HG03521 (cell line): Measurements from ENCODE around the gene SPATA24.
"Not testable (repeated sequence)": the region's sequence is repeated elsewhere in the genome, so short reads cannot be mapped to it uniquely, and the experiment has no call there.

Experiments used
- ATAC-seq: cut with Tn5 transposase; IDR thresholded peaks from one replicate; pipeline ENCODE4 v1.9.1; 2021; ENCODE audit warnings: mild to moderate bottlenecking, moderate library complexity; ENCODE audit not compliant: unreplicated experiment

SPATA24 gene, protein sequence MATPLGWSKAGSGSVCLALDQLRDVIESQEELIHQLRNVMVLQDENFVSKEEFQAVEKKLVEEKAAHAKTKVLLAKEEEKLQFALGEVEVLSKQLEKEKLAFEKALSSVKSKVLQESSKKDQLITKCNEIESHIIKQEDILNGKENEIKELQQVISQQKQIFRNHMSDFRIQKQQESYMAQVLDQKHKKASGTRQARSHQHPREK

DNA sequence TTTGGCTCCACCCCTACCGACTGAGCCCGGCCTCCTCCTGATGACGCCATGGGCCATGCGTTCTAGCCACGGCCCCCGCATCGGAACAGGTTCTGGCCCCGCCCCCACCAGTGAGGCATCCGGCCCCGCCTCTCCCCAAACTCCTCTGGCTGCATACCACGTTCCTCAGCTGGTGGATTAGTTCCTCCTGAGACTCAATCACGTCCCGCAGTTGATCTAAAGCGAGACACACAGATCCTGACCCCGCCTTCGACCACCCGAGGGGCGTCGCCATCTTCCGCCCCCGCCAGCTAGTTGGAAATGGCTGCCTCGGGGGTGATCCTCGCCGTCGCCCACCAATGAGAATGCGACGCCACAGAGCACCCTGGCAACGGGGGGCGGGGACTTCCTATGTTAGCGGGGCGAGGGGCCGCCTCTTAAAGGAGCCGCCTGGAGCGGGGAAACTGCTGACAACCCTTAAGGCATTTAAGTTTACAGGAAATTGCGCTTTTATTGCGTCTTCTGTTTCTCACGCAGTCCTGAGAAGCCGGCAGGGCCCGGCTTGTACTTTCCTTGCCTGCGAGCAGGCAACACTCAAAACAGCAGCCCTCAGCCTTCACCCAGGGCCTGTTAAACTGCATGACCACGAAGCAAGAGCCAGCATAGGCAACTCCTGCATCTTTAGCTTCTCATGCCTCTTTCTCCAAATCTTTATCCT is at the start of gene SPATA24:
Gene SPATA24, minus strand, starts transcription at position 303 of the 697 bp plus-strand sequence. Its CDS starts 29 bp downstream, at position 274.
- peak; percentile 85 for ATAC-seq

DNA sequence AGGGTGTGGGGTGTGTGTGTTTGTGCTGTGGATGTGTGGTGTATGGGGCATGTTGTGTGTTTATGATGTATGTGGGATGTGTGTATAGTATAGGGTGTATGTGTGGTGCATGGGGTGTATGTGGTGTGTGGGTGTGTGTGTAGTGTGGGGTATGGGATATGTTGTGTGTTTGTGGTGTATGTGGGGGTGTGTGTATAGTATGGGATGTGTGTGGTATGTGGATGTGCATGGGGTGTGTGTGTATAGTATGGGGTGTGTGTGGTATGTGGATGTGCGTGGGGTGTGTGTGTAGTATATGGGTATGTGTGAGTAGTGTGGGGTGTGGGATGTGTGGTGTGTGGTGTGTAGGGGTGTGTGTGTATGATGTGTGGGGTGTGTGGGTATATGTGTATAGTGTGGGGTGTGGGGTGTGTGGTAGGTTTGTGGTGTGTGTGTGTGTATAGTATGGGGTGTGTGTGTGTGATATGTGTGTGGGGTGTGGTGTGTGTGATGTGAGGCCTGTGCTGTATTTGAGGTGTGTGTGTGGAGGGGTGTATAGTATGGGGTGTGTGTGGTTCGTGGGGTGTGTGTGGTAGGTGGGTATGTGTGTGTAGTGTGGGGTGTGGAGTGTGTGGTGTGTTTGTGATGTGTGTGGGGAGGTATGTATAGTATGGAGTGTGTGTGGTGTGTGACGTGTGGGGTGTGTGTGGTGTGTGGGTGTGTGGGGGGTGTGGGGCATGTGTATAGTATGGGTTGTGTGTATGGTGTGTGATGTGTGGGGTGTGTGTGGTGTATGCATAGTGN is 48.2 kb upstream of the SPATA24 start:
- ATAC-seq: no peak

DNA sequence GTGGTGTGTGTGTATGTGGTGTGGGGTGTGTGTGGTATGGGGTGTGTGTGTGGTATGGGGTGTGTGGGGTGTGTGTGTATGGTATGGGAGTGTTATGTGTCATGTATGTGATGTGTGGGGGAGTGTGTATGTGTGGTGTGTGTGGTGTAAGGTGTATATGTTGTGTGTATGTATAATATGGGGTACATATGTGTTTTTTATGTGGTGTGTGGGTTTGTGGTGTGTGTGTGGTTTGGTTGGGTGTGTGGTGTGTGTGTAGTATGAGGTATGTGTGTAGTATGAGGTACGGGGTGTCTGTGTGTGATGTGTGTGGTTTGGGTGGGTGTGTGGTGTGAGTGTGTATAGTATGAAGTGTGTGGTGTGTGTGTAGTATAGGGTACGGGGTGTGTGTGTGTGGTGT is 47.3 kb upstream of the SPATA24 start:
- no peak for ATAC-seq

DNA sequence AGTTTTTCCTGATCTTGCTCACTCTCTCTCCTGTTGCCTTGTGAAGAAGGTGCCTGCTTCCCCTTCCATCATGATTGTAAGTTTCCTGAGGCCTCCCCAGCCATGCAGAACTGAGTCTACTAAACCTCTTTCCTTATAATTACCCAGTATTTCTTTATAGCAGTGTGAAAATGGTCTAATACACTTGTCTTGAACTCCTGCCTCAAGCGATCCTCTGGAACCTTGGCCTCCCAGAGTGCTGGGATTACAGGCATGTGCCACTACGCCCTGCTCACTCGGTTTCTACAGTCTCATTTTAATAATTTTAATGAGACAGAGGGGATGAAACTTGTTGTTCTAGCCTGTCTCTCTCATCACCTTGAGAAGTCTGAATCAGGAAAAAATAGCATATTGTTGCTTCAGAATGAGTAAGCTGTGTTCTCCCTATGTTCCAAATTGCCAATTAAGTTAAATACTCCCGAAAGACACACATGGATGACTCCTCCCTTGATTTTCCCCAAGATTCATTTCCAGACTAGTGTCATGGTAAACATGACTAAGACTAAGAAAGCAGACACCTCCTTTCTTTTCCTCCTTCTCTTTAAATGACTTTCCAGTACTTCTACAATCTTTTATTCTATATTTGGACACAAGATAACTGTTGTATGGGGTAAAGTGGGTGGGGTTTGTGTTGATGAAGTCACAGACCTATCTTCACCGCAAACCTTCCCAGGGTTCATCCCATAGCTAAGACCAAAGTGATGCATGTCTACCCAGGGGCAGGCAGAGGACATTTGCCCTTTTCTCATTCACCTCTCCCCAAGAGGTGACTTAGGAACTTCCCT is 43.3 kb upstream of the SPATA24 start:
- no peak for ATAC-seq

DNA sequence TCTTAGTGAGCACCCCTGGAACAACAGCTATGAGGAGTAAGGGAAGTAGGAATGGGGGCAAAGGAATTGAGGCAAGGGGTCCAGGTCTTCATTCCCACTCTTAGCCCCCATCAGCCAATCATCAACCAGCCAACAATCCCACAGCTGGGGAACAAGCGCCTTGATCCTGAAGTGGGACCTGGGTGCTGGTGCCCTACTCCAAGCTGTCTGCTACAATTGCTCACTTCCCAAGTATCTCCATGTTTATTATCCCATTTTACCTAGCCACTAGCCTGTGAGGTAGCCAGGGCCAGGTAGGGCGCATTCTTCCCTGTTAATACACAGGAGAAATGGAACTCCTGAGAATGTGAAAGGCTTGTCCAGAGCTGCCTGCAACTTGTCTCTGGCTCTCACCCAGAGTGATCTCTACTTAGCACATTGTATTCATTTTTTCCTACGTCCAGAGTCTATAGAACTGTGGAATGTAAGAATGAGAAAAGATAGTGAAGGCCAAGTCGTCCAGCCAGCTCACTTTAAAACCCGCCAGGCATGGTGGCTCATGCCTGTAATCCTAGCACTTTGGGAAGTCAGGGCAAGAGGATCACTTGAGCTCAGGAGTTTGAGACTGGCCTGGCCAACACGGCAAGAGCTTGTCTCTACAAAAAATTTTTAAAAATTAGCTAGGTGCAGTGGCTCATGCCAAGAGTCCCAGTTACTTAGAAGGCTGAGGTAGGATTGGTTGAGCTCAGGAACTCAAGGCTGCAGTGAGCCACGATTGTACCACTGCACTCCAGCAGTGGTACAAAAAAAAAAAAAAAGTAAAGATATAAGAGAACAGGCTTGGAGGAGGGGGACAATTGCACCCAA is 41.7 kb upstream of the SPATA24 start:
- ATAC-seq: no peak

DNA sequence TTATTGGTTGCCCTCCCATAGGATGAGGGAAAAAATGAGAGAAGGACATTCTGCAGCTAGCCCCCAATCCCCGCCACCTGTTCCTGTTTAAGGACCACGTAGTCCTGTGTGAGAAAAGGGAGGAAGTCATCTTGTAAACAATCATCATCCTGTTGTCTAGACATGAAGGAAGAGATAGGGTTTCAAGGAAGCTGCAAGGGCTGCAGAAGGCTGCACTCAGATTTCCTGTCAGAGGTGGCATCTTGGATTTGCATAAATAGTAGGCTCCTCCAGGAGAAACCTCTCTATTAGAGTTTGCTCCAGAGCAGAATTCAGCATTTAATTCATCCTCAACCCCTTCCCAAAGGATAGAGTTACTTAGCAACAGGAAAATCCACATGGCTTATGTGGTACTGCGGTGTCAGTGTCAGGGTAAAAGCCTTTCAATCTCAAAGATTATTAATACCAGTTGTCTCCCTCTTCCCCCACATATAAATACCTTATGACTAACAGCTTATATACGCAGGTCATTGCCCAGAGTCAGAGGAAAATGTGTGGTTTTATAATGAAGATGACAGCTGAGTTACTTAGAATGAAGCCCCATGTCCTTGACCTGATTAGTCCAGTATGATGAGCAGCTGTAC is 40.1 kb upstream of the SPATA24 start:
- ATAC-seq: no peak

DNA sequence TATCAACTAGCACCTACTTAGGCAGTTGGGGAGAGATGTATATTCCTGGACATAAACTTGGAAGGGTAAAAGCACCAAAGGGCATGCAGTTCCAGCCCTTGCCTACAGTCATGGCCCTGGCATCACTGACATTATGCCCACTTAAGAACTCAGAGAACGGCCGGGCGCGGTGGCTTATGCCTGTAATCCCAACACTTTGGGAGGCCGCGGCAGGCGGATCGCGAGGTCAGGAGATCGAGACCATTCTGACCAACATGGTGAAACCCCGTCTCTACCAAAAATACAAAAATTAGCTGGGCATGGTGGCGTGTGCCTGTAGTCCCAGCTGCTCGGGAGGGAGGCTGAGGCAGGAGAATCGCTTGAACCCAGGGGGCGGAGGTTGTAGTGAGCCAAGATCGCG is 36.5 kb upstream of the SPATA24 start:
- ATAC-seq: not testable (repeated sequence)

DNA sequence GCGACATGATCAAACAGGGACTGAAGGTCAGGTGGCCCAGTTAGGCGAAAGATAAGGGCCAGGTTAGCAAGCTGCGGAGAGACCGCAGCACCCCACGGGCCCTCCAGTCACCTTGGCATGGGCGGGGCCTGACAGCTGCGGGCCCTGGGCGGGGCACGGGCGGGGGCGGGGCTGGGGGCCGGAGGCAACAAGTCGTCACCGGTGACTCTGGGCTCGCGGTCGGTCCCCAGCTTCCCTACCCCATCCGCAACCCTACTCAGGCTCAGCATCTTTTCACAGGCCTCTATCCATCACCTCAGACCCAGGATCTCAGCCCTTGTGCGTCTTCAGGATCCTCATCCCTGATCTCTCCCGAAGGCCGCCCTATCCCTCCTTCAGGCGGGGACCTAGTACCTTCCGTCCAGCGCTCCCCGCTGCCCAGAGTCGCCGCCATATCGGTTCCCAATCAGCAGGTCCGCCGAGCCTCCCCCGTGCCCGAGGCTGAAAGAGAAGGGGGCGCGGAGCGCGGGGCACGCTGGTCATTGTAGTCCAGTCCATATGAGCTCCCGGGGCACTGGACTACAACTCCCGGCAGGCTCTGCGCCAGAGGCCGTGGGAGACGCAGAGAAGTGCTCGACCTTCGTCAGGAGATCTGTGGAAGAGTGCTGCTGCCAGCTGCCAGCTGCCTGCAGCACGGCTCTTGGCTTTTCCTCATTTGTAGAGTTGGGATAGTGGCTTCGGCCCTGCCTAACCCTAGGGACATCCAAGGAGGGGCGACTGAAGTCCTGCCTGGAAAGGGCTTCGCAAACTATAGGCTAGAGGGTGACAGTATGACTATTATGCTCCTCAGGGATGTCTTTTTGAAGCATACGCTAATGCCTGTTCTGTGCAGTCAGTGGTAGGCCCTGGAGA is 35.4 kb upstream of the SPATA24 start, which contains the start of gene DNAJC18:
Gene DNAJC18, minus strand, starts transcription at position 513 of the 891 bp plus-strand sequence. Its CDS starts 80 bp downstream, at position 433.
- ATAC-seq: peak; percentile 83

DNA sequence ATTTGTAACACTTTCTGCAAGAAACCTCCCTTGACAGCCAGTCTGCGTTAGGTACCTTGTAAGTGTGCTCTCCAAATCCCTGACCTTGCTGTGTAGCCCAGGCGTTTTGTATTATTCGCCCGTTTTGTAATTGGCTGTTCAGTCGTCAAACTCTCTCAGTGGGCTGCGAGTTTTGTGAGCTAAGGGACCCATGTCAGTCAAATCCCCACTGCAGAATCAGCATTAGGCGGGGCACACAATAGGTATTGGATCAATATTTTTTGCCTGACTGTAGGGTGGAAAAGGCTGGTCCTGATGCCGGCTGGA is 34.8 kb upstream of the SPATA24 start:
- no peak for ATAC-seq

DNA sequence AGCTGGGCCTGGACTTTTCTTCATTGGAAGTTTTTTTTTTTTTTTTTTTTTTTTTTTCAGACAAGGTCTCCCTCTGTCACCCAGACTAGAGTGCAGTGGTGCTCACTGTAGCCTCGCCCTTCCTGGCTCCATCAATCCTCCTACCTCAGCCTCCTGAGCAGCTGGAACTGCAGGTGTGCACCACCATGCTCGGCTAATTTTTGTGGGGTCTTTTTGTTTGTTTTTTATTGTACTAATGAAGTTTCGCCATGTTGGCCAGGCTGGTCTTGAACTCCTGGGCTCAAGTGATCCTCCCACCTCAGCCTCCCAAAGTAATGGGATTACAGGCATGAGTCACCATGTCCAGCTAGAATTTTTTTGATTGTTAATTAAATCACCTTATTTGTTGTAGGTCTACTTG is 31.8 kb upstream of the SPATA24 start:
- no peak for ATAC-seq

DNA sequence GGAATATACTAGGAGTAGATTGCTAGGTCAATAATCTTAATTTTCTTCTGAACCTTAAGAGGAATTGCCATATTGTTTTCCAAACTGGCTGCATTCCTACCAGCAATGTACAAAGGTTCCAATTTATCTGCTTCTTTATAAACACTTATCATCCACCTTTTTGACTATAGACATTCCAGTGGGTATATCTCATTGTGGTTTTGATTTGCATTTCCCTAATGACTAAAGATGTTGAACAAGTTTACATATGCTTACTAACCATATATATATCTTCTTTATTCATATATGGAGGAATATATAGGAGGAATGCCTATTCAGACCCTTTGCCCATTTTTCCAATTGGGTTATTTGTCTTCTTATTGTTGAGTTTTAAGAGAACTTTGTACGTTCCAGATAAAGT is 27.8 kb upstream of the SPATA24 start:
- ATAC-seq: no peak

DNA sequence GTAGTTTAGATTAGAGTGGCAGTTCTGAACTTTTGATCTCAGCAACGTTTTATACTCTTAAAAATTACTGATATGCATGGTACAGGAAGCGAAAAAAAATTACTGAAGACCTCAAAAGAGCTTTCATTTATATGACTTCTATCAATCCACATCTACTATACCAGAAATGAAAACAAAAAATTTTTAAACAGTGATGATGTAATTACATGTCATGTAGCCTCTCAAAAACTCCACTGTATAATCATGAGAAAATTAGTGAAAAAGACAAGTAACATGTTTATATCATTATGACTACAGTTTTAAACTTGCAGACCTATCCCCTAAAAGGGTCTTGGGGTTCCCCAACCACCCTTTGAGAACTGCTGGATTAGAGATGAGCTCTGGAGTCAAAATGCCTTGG is 26.1 kb upstream of the SPATA24 start:
- no peak for ATAC-seq

DNA sequence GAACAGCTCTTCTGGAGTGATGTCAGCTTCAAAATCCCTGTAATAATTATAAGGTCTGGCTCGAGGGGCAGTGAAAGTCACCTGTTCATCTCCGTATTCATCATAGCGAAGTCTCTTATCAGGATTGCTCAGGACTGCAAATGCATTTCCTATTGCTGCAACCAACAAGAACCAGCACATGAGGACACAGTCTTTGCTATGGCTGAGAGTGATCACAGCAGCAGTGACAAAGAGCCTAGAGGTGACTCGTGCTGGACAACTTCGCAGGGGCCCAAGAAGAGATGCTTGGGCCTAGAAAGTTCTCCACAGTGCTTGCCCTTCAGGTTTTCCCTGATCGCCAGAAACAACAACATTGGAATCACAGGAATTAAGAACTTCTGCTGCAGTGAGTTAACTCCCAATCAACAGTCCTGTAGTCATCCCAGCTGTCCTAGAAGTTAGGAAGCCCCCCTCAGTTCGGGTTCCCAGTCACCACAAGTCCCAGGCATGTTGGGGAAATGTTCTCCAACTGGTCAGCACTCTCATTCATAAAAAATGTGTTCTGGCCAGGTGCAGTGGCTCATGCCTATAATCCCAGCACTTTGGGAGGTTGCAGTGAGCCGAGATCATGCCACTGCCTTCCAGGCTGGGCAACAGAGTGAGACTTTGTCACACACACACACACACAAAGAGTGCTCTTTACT is 22.5 kb upstream of the SPATA24 start:
- no peak for ATAC-seq

DNA sequence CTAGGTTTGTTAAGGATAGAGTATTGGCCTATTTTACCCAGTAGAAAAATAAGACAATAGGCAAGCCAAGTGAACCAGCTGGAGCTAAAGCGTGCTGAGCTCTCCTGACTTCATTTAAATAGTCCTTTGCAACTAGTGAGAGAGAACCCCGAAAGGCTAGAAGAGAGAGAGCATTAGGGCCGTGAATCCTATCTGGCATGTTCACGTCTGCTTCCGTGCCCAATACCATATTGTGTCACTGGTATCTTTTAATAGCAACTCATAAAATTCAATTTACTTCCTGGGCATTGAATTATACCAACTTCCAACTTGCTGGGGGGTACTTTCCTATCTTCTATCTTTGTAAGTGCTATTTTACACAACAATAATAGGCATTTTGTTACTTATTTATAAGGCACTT is 21.6 kb upstream of the SPATA24 start:
- no peak for ATAC-seq

DNA sequence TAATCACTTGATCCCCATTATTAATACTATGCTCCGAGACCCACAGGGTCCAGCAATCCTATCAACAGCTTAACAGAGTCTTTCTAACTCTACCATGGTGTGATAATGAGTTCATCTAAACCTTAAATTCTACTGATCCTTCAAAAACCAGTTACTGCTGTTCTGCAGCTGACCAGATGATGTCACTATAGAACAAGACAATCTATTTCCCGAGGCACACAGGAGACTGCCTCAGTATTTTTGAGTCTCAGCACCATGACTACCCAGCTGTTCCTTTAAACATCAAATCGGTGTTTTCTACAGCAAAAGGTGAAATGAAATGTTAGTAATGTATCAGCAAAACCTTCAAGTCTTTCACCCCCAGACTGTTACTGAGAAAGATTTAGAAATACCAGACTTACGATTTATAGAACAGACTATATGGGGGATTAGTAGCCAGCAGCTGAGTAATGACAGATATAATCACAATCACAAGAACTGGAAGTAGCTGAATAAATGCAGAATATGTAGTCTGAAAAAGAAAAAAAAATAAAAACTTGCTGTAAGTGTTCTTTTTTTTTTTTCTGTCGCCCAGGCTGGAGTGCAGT is 18.5 kb upstream of the SPATA24 start:
- peak; percentile 66 for ATAC-seq

DNA sequence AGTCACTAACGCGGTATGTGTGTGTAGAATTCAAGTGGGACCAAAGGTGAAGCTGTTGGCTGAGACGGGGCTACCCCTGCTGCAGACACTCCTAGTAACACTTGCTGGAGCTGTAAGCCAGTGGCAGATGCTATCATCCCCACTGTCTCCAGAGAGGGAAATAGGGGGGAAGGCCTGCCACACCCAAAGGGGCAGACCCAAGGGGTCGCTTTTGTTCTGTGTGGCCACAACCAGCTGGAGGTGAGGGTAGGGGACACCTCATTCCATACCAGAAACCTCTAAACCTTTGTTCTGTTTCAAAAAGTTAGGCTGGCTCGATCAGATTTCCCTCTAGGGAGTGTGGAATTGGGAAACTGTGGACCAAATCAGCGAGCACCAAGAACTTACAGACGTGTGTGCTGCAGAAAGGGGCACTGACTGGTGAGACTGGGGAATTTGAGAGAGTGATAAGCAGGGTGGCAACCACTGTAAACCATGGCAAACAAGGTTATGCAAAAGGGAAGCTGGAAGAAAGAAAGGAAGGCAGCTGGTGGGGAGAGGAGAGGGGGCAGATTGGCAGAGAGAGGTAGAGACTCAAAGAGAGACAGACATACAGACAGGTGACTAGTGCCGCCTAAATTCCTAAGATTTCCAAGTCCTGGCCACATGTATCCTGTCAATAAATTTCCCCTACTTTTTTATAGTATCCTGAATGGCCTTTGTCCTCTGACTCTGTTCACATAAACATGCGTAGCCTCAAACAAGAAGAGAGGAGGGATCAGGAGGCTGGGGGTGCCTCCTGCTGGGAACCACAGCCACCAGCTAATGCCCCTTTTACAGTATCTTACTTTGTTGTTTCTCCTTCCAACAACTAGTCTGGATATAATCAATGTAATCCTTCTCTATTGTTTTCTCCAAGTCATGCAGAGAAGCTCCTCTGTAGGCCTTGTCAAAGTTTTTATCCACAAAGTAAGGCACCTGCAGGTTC is 15.6 kb upstream of the SPATA24 start:
- ATAC-seq: no peak

DNA sequence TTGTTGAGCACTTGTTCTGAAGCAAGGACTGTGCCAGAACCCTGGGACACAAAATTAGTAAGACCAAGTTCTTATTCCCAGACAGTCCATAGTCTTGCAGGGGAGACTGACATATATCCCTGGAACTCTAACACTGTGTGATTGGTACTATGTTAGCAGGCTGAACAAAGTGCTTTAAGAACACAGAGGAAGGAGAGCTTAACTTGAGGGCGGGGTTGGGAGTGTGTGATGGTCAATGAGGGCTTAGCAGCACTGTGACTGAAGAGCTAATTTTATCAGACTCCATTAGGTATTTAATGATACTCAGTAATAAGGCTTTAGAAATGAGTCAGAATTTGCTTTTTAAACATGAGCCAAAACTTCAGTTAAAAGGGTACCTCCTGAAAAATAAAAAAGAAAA is 14.9 kb upstream of the SPATA24 start:
- ATAC-seq: no peak
